HepG2 (cell line): ENCODE results near the gene CSNK1E. TPM values are rescaled to one million over a fixed set of nuclear protein-coding genes. Genes with fewer than 3 reads are reported as not detected.

Experiments
- GTF2F1 ChIP-seq: fragments of 150-350 bp; IDR thresholded peaks from 2 replicates; pipeline ENCODE4 v1.6.1; 2014; ENCODE audit warnings: low read length
- NFYB ChIP-seq: sonication (generic); formaldehyde crosslinking; IDR thresholded peaks from 2 replicates; pipeline ENCODE4 v1.4.0; 2020; ENCODE audit warnings: missing genetic modification reagents
- SOX13 ChIP-seq, 3 experiments: fragments of 450-650 bp in 1 of 3; sonication (generic) in 1 of 3; formaldehyde crosslinking in 1 of 3; IDR thresholded peaks in 2 of 3; conservative IDR thresholded peaks in 1 of 3; 2 replicates each; pipeline versions ENCODE4 v1.5.0 to v1.6.1; 2016 to 2020; ENCODE audit warnings: antibody characterized with exemption in 1 of 3, mild to moderate bottlenecking in 1 of 3, missing compliant biosample characterization in 1 of 3, missing genetic modification reagents in 1 of 3, moderate library complexity in 1 of 3
- SP4 ChIP-seq: sonication (generic); formaldehyde crosslinking; IDR thresholded peaks from 2 replicates; pipeline ENCODE4 v1.8.1; 2023; ENCODE audit warnings: mild to moderate bottlenecking, missing genetic modification reagents
- ZFX ChIP-seq: sonication (generic); formaldehyde crosslinking; IDR thresholded peaks from 2 replicates; pipeline ENCODE4 v1.4.0; 2020; ENCODE audit warnings: mild to moderate bottlenecking, low read depth, missing genetic modification reagents, moderate library complexity
- ZNF232 ChIP-seq: sonication (generic); formaldehyde crosslinking; IDR thresholded peaks from 2 replicates; pipeline ENCODE4 v1.4.0; 2020; ENCODE audit warnings: missing genetic modification reagents, borderline replicate concordance
- ZNF577 ChIP-seq: sonication (generic); formaldehyde crosslinking; IDR thresholded peaks from 2 replicates; pipeline ENCODE4 v1.4.0; 2020; ENCODE audit warnings: mild to moderate bottlenecking, low read depth, missing genetic modification reagents, borderline replicate concordance
- ZNF598 ChIP-seq: sonication (generic); formaldehyde crosslinking; IDR thresholded peaks from 2 replicates; pipeline ENCODE4 v1.5.1; 2020; ENCODE audit warnings: mild to moderate bottlenecking, missing genetic modification reagents, borderline replicate concordance
- polyA plus RNA-seq, 8 experiments: library from polyadenylated mRNA; depleted of rRNA in 3 of 8; stranded (reverse) in 7 of 8; unstranded in 1 of 8; fragments of >200 nt; fragmentation: Illumina TruSeq in 4 of 8; extraction: Trizol in 4 of 8; gene quantifications; 2 replicates each; pipeline versions ENCODE4 v1.2.1 to v1.2.3, GENCODE V29; 2011 to 2016; ENCODE audit warnings: low read depth in 4 of 8, missing spikeins in 1 of 8, mixed read lengths in 1 of 8; ENCODE audit not compliant: insufficient read depth in 1 of 8
- total RNA-seq, 5 experiments: library from RNA; depleted of rRNA; stranded (reverse); fragments of >200 nt; fragmentation: Illumina TruSeq; extraction: Trizol; gene quantifications; 2 replicates each; pipeline ENCODE4 v1.2.3, GENCODE V29; 2016; ENCODE audit warnings: low read depth in 1 of 5
- TF ChIP-seq, protein P1 (sequence below): sonication (generic); formaldehyde crosslinking; IDR thresholded peaks from 2 replicates; pipeline ENCODE4 v1.5.1; 2020; ENCODE audit warnings: mild to moderate bottlenecking, missing genetic modification reagents, moderate library complexity
- TF ChIP-seq, protein P2 (sequence below): IDR thresholded peaks from 2 replicates; pipeline ENCODE4 v1.6.1; 2016; ENCODE audit warnings: mild to moderate bottlenecking
- TF ChIP-seq, protein P3 (sequence below): sonication (generic); formaldehyde crosslinking; IDR thresholded peaks from 2 replicates; pipeline ENCODE4 v1.5.0; 2020; ENCODE audit warnings: mild to moderate bottlenecking, missing genetic modification reagents, borderline replicate concordance

The CSNK1E gene
- total and polyA plus RNA-seq, 2 of the 13 experiments (the other 11 are each of a cell fraction or from before 2014, with no cell fraction given) = 34.7 to 129 TPM

DNA sequence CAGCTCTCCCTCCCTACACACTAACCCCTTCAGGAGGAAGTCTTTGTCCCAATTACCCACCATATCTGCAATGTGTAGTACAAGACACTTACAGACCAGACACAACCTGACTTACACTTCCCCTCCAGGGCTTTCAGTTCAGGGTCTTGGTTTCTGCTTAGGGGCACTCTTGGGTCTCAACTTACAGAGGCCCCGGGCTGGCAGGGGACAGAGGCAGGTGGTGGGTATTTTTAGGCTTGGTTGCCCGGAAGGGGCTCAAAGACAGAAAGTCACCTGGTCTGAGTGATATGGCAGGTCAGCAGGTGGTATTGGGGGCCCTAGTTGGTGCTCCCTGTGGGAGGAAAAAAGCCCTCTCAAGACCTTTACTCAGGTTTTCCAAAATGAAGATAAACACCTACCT lies 41.1 kb downstream of the CSNK1E start (continued):
- TF ChIP-seq, protein P1, sequence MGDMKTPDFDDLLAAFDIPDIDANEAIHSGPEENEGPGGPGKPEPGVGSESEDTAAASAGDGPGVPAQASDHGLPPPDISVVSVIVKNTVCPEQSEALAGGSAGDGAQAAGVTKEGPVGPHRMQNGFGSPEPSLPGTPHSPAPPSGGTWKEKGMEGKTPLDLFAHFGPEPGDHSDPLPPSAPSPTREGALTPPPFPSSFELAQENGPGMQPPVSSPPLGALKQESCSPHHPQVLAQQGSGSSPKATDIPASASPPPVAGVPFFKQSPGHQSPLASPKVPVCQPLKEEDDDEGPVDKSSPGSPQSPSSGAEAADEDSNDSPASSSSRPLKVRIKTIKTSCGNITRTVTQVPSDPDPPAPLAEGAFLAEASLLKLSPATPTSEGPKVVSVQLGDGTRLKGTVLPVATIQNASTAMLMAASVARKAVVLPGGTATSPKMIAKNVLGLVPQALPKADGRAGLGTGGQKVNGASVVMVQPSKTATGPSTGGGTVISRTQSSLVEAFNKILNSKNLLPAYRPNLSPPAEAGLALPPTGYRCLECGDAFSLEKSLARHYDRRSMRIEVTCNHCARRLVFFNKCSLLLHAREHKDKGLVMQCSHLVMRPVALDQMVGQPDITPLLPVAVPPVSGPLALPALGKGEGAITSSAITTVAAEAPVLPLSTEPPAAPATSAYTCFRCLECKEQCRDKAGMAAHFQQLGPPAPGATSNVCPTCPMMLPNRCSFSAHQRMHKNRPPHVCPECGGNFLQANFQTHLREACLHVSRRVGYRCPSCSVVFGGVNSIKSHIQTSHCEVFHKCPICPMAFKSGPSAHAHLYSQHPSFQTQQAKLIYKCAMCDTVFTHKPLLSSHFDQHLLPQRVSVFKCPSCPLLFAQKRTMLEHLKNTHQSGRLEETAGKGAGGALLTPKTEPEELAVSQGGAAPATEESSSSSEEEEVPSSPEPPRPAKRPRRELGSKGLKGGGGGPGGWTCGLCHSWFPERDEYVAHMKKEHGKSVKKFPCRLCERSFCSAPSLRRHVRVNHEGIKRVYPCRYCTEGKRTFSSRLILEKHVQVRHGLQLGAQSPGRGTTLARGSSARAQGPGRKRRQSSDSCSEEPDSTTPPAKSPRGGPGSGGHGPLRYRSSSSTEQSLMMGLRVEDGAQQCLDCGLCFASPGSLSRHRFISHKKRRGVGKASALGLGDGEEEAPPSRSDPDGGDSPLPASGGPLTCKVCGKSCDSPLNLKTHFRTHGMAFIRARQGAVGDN = no peak
- TF ChIP-seq SOX13 (IDR thresholded peaks at IDR 0.05) (no peak), SOX13 (CRISPR knock-in tag; conservative IDR thresholded peaks at IDR 0.05 in 1 of 2, IDR thresholded peaks at IDR 0.05 in 1 of 2) (no peak), ZNF232 (CRISPR knock-in tag) (no peak), ZNF577 (CRISPR knock-in tag) (no peak), ZNF598 (no peak), ZFX (CRISPR knock-in tag) (no peak), NFYB (CRISPR knock-in tag) (no peak), GTF2F1 (no peak), SP4 (CRISPR knock-in tag) (no peak)
- TF ChIP-seq, protein P2, sequence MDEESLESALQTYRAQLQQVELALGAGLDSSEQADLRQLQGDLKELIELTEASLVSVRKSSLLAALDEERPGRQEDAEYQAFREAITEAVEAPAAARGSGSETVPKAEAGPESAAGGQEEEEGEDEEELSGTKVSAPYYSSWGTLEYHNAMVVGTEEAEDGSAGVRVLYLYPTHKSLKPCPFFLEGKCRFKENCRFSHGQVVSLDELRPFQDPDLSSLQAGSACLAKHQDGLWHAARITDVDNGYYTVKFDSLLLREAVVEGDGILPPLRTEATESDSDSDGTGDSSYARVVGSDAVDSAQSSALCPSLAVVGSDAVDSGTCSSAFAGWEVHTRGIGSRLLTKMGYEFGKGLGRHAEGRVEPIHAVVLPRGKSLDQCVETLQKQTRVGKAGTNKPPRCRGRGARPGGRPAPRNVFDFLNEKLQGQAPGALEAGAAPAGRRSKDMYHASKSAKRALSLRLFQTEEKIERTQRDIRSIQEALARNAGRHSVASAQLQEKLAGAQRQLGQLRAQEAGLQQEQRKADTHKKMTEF = no peak
- TF ChIP-seq, protein P3, sequence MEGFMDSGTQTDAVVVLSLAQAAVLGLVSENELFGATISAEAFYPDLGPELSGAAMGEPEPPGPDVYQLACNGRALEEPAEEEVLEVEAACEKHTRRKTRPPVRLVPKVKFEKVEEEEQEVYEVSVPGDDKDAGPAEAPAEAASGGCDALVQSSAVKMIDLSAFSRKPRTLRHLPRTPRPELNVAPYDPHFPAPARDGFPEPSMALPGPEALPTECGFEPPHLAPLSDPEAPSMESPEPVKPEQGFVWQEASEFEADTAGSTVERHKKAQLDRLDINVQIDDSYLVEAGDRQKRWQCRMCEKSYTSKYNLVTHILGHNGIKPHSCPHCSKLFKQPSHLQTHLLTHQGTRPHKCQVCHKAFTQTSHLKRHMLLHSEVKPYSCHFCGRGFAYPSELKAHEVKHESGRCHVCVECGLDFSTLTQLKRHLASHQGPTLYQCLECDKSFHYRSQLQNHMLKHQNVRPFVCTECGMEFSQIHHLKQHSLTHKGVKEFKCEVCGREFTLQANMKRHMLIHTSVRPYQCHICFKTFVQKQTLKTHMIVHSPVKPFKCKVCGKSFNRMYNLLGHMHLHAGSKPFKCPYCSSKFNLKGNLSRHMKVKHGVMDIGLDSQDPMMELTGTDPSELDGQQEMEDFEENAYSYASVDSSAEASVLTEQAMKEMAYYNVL (CRISPR knock-in tag) = no peak
